Esophagus muscularis mucosa (tissue), 4 donors: ENCODE measurements around the gene COG7.

Experiments used
- EP300 ChIP-seq: sonication (generic); formaldehyde crosslinking; IDR thresholded peaks from one replicate; pipeline ENCODE4 v1.6.1; 2017; ENCODE audit warnings: antibody characterized with exemption
- POLR2A ChIP-seq: fragments of 450-650 bp; IDR thresholded peaks from one replicate; pipeline ENCODE4 v1.6.1; 2017; ENCODE audit warnings: antibody characterized with exemption, moderate library complexity, mild to moderate bottlenecking, low read depth
- POLR2AphosphoS5 ChIP-seq, 2 donors: sonication (generic); formaldehyde crosslinking; IDR thresholded peaks; one replicate each; pipeline ENCODE4 v1.6.1; 2017; ENCODE audit warnings: antibody characterized with exemption in 2 of 2
- TF ChIP-seq, protein P1 (sequence below), 3 experiments: fragments of 200-600 bp in 2 of 3; fragments of 450-650 bp in 1 of 3; sonication (generic) in 2 of 3; IDR thresholded peaks; one replicate each; pipeline ENCODE4 v1.5.1; 2017 to 2019; ENCODE audit warnings: antibody characterized with exemption in 3 of 3, mild to moderate bottlenecking in 2 of 3, moderate library complexity in 1 of 3

- TF ChIP-seq, protein P1, sequence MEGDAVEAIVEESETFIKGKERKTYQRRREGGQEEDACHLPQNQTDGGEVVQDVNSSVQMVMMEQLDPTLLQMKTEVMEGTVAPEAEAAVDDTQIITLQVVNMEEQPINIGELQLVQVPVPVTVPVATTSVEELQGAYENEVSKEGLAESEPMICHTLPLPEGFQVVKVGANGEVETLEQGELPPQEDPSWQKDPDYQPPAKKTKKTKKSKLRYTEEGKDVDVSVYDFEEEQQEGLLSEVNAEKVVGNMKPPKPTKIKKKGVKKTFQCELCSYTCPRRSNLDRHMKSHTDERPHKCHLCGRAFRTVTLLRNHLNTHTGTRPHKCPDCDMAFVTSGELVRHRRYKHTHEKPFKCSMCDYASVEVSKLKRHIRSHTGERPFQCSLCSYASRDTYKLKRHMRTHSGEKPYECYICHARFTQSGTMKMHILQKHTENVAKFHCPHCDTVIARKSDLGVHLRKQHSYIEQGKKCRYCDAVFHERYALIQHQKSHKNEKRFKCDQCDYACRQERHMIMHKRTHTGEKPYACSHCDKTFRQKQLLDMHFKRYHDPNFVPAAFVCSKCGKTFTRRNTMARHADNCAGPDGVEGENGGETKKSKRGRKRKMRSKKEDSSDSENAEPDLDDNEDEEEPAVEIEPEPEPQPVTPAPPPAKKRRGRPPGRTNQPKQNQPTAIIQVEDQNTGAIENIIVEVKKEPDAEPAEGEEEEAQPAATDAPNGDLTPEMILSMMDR (IDR thresholded peaks at IDR 0.05), result no peak
- TF ChIP-seq POLR2AphosphoS5 (IDR thresholded peaks at IDR 0.05) (no peak), POLR2A (no peak), EP300 (no peak)
These were observed 44.5 kb upstream of the COG7 start for GRCh38 chr16:23497543-23497868.
